ENCODE data around the gene CAMK2D. TPM values are rescaled to one million over a fixed set of nuclear protein-coding genes. Genes with fewer than 3 reads are reported as not detected.

The CAMK2D gene
- total and polyA plus RNA-seq, 2 experiments from 2014 or later = 4.9 to 14.6 TPM

DNA sequence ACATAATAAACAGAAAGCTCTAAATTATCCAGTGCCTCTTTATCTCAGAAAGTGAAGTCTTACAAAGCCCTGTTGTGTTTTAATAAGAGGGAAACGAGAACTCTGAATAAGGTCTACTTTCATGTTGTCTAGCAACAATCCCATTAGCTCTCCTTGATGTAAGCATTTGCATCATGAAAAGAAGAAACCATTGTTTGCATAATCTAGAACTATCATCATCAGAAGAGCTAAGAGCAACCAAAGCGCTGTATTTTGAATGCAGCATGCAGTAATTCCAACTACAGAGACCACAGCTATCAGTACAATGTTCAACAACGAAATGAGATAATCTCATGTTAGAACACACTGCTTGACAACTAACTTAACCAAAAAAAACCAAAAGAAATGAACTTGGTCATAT lies 257.1 kb downstream of the CAMK2D start:
- Histone ChIP-seq H3K27me3 (ENCODE audit: insufficient read depth) (no peaks in the 10 kb centered on the region), H4K20me1 (replicated peaks; ENCODE audit: insufficient read depth) (no peaks in the 10 kb centered on the region), H3F3A (replicated peaks; ENCODE audit: low read depth) (no peaks in the 10 kb centered on the region), H3K4me1 (ENCODE audit: insufficient read depth) (no peaks in the 10 kb centered on the region), H3K4me3 (no peak overlapping the region), H3K36me3 (ENCODE audit: insufficient read depth) (no peaks in the 10 kb centered on the region), H3K9me2 (ENCODE audit: insufficient read depth) (no peaks in the 10 kb centered on the region), H3K4me2 (no peak overlapping the region), H3K27ac (ENCODE audit: low read depth) (no peak overlapping the region), H2AFZ (no peak overlapping the region), H3K79me2 (replicated peaks; ENCODE audit: insufficient read depth) (no peaks in the 10 kb centered on the region)
- TF ChIP-seq EZH2 (IDR thresholded peaks at IDR 0.05; ENCODE audit: low read depth, unreplicated experiment) (no peak), CREB1 (CRISPR knock-in tag; IDR thresholded peaks at IDR 0.05; ENCODE audit: low read depth) (no peak)
- H3K27me3 Mint-ChIP-seq (ENCODE audit: insufficient read depth, low read depth, poor library complexity) = no peaks in the 10 kb centered on the region
- H3K9me3 Mint-ChIP-seq = no peaks in the 10 kb centered on the region
- DNase-seq (ENCODE audit: low spot score) (no peak), ATAC-seq (no peak)
- no peak overlapping the region for H3K4me3 Mint-ChIP-seq
- H3K36me3 Mint-ChIP-seq (ENCODE audit: low read depth) = no peaks in the 10 kb centered on the region
- H3K4me1 Mint-ChIP-seq = no peaks in the 10 kb centered on the region
- no peak overlapping the region for H3K27ac Mint-ChIP-seq

DNA sequence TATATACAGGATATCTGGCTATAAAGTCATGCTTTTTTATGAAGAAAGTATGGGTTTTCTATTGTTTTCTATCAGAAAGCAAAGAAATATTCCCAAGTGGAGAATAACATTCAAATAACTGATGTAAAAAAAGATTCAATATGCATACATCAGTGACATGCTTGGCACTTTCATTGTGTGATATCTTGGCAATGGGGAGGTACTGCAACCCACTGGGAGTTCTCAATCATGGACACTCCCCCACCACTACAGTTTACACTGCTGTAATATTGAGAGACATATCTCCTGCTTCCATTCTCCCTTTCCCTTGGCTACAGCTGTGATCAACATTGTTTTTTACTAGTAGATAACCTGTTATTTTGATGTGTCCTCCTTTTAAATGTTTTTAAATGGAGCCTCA lies 257.8 kb downstream of the CAMK2D start:
- H3K4me3 ChIP-seq = no peak overlapping the region
- H3K27ac Mint-ChIP-seq = no peak overlapping the region
- no peak overlapping the region for H3K4me2 ChIP-seq
- H3K36me3 ChIP-seq (ENCODE audit: insufficient read depth) = no peaks in the 10 kb centered on the region
- no peaks in the 10 kb centered on the region for H3K27me3 Mint-ChIP-seq (ENCODE audit: insufficient read depth, low read depth, poor library complexity)
- no peaks in the 10 kb centered on the region for H3K9me3 Mint-ChIP-seq
- no peak for DNase-seq (ENCODE audit: low spot score)
- H4K20me1 ChIP-seq (replicated peaks; ENCODE audit: insufficient read depth) = no peaks in the 10 kb centered on the region
- no peak overlapping the region for H3K4me3 Mint-ChIP-seq
- no peaks in the 10 kb centered on the region for H3K79me2 ChIP-seq (replicated peaks; ENCODE audit: insufficient read depth)
- no peaks in the 10 kb centered on the region for H3F3A ChIP-seq (replicated peaks; ENCODE audit: low read depth)
- H3K4me1 Mint-ChIP-seq = no peaks in the 10 kb centered on the region
- H2AFZ ChIP-seq = no peak overlapping the region
- H3K36me3 Mint-ChIP-seq (ENCODE audit: low read depth) = no peaks in the 10 kb centered on the region
- no peak for ATAC-seq
- H3K4me1 ChIP-seq (ENCODE audit: insufficient read depth) = no peaks in the 10 kb centered on the region
- no peak overlapping the region for H3K27ac ChIP-seq (ENCODE audit: low read depth)
- H3K9me2 ChIP-seq (ENCODE audit: insufficient read depth) = no peaks in the 10 kb centered on the region
- no peaks in the 10 kb centered on the region for H3K27me3 ChIP-seq (ENCODE audit: insufficient read depth)
- no peak for TF ChIP-seq NANOG (IDR thresholded peaks at IDR 0.05; ENCODE audit: borderline replicate concordance)
- TF ChIP-seq EZH2phosphoT487 (IDR thresholded peaks at IDR 0.05; ENCODE audit: unreplicated experiment) = no peak
- TF ChIP-seq, protein P1, sequence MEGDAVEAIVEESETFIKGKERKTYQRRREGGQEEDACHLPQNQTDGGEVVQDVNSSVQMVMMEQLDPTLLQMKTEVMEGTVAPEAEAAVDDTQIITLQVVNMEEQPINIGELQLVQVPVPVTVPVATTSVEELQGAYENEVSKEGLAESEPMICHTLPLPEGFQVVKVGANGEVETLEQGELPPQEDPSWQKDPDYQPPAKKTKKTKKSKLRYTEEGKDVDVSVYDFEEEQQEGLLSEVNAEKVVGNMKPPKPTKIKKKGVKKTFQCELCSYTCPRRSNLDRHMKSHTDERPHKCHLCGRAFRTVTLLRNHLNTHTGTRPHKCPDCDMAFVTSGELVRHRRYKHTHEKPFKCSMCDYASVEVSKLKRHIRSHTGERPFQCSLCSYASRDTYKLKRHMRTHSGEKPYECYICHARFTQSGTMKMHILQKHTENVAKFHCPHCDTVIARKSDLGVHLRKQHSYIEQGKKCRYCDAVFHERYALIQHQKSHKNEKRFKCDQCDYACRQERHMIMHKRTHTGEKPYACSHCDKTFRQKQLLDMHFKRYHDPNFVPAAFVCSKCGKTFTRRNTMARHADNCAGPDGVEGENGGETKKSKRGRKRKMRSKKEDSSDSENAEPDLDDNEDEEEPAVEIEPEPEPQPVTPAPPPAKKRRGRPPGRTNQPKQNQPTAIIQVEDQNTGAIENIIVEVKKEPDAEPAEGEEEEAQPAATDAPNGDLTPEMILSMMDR (conservative IDR thresholded peaks at IDR 0.05; ENCODE audit: low read depth in 2 of 2) = no peak
- no peak for TF ChIP-seq JUNB (IDR thresholded peaks at IDR 0.05; ENCODE audit: unreplicated experiment)
- TF ChIP-seq CREB1 (CRISPR knock-in tag; IDR thresholded peaks at IDR 0.05; ENCODE audit: low read depth) = no peak
- TF ChIP-seq, protein P2, sequence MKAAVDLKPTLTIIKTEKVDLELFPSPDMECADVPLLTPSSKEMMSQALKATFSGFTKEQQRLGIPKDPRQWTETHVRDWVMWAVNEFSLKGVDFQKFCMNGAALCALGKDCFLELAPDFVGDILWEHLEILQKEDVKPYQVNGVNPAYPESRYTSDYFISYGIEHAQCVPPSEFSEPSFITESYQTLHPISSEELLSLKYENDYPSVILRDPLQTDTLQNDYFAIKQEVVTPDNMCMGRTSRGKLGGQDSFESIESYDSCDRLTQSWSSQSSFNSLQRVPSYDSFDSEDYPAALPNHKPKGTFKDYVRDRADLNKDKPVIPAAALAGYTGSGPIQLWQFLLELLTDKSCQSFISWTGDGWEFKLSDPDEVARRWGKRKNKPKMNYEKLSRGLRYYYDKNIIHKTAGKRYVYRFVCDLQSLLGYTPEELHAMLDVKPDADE (IDR thresholded peaks at IDR 0.05) = no peak
- TF ChIP-seq STAT1 (IDR thresholded peaks at IDR 0.05; ENCODE audit: unreplicated experiment) = no peak
- TF ChIP-seq, protein P3, sequence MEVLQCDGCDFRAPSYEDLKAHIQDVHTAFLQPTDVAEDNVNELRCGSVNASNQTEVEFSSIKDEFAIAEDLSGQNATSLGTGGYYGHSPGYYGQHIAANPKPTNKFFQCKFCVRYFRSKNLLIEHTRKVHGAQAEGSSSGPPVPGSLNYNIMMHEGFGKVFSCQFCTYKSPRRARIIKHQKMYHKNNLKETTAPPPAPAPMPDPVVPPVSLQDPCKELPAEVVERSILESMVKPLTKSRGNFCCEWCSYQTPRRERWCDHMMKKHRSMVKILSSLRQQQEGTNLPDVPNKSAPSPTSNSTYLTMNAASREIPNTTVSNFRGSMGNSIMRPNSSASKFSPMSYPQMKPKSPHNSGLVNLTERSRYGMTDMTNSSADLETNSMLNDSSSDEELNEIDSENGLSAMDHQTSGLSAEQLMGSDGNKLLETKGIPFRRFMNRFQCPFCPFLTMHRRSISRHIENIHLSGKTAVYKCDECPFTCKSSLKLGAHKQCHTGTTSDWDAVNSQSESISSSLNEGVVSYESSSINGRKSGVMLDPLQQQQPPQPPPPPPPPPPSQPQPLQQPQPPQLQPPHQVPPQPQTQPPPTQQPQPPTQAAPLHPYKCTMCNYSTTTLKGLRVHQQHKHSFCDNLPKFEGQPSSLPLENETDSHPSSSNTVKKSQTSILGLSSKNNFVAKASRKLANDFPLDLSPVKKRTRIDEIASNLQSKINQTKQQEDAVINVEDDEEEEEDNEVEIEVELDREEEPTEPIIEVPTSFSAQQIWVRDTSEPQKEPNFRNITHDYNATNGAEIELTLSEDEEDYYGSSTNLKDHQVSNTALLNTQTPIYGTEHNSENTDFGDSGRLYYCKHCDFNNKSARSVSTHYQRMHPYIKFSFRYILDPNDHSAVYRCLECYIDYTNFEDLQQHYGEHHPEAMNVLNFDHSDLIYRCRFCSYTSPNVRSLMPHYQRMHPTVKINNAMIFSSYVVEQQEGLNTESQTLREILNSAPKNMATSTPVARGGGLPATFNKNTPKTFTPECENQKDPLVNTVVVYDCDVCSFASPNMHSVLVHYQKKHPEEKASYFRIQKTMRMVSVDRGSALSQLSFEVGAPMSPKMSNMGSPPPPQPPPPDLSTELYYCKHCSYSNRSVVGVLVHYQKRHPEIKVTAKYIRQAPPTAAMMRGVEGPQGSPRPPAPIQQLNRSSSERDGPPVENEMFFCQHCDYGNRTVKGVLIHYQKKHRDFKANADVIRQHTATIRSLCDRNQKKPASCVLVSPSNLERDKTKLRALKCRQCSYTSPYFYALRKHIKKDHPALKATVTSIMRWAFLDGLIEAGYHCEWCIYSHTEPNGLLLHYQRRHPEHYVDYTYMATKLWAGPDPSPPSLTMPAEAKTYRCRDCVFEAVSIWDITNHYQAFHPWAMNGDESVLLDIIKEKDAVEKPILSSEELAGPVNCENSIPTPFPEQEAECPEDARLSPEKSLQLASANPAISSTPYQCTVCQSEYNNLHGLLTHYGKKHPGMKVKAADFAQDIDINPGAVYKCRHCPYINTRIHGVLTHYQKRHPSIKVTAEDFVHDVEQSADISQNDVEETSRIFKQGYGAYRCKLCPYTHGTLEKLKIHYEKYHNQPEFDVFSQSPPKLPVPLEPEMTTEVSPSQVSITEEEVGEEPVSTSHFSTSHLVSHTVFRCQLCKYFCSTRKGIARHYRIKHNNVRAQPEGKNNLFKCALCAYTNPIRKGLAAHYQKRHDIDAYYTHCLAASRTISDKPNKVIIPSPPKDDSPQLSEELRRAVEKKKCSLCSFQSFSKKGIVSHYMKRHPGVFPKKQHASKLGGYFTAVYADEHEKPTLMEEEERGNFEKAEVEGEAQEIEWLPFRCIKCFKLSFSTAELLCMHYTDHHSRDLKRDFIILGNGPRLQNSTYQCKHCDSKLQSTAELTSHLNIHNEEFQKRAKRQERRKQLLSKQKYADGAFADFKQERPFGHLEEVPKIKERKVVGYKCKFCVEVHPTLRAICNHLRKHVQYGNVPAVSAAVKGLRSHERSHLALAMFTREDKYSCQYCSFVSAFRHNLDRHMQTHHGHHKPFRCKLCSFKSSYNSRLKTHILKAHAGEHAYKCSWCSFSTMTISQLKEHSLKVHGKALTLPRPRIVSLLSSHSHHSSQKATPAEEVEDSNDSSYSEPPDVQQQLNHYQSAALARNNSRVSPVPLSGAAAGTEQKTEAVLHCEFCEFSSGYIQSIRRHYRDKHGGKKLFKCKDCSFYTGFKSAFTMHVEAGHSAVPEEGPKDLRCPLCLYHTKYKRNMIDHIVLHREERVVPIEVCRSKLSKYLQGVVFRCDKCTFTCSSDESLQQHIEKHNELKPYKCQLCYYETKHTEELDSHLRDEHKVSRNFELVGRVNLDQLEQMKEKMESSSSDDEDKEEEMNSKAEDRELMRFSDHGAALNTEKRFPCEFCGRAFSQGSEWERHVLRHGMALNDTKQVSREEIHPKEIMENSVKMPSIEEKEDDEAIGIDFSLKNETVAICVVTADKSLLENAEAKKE (CRISPR knock-in tag; IDR thresholded peaks at IDR 0.05) = no peak
- no peak for TF ChIP-seq EZH2 (IDR thresholded peaks at IDR 0.05; ENCODE audit: low read depth, unreplicated experiment)
- TF ChIP-seq ZNF114 (CRISPR knock-in tag; IDR thresholded peaks at IDR 0.05) = no peak
- no peak for TF ChIP-seq ZNF331 (CRISPR knock-in tag; IDR thresholded peaks at IDR 0.05; ENCODE audit: low read depth)
